Measurements from ENCODE around the gene TWF2.
A peak's percentile ranks its signal among the peaks of the same experiment; 100 is the strongest.

TWF2 gene

DNA sequence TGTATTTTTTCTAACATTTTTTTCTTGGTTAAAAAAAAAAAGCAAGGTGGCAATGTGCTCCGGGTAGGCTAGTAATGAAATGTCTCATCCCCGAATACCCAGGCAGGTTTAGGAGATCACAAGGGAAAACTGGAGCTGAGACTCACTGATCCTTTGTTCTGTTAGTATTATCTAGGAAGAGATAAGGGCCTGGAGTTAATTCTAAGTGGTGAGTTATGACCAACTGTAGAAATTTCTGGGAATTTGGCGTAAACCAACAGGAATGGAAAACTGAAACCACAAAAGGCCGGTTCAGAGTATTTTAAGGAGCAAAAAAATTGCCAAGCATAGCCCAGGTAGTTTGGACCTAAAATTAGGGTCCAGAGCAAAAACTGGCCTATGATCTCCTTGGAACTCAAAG, 19.0 kb upstream of the TWF2 start:
- DNase-seq (ENCODE audit: low spot score) = no peak

DNA sequence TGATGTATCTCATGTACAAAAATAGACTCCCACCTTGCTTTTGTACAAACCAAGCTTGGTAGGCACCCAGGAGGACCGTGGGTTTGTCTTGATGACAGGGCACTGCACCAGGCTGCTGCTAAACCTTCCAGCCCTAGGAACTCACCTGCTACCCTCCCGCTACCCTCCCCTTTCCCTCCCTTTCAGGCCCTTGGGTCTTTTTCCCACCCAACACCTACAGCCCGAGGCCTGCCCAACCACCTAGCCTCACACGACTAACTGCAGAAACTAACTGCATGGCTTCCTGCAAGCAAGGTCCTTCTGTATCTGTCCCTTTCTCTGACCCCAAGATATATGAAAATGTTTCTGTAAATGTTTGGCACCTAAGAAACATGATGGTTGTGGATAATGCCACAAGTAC, 17.7 kb upstream of the TWF2 start:
- DNase-seq (ENCODE audit: low spot score) = no peak

DNA sequence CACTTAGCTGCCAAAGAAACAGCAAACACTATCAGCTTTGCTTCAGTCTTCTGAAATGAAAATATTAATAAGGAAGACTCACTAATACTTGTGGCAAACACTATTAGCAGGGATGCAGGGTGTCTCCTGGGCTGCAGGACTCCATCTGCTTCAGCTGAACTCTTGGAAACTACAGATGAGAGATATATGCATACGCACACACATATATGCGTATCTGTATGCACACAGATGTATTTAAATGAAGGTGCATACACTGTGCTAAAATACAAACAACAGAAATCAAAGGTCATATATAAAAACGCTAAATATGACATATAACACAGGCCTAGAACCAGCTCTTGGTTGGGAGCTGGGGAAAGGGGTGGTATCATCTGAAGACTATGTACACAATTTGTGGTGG, 17.2 kb upstream of the TWF2 start:
- no peak for DNase-seq (ENCODE audit: low spot score)

DNA sequence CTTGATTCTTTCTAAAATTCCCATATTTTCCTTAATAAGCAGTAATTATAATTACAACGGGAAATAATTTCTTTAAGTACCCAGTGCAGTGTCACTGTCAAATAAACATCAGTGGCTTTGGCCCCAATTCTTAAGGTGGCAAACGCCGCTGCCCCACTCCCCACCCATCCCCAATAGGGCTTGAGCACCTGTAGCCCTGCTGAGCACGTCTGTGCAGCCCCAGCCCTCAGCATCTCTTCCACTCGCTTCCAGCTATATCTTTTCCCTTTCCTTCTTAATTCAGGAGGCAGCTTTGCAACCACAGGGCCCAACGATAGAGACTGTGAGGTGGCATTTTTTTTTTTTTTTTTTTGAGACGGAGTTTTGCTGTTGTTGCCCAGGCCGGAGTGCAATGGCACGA, 15.7 kb upstream of the TWF2 start:
- no peak for DNase-seq (ENCODE audit: low spot score)

DNA sequence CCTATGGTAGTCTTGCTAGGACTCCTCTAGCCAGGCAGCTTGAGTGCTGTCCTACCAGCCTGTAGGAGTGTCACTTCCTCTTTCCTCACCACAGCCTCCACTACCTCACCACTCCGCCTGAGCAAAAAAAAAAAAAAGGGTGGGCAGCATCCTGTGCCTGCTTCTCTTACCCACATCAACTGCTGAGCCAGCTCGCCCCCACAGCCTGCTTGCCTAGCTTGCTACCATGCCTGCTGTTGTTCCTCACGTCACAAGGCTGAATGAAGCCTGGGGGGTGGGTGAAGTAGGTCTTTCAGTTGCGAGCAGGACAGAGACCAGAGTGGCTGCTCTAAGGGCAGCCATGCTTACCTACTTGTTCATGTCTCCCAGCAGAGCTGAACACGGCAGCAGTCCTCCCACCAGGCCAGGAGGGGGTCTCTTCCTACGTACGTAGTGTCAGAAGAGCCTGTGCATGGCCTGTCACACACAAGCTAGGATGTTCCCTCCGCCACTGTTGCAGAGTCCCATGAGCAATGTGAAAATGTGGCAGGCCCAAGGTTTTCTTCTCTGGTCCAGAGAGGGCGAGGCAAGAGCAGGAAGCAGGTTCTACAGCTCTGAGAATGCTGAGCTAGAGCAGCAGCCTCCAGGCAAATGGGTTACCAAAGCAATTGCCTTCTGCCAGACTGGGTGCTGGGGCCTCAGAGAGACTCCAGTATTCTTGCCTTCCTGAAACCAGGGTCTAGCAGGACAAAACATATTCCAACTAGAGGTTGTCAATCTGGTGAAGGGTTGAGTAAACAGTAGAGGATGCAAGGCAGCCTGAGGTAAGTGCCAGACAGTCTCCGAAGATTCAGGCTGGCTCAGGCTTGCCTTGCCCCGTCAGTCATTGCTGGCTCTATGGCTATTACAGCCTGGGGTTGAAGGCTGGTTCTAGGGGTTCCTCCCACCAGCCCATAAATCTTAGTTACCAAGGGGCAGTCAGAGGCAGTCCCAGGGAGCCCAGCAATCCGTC, 14.7 kb upstream of the TWF2 start:
- no peak for DNase-seq (ENCODE audit: low spot score)

DNA sequence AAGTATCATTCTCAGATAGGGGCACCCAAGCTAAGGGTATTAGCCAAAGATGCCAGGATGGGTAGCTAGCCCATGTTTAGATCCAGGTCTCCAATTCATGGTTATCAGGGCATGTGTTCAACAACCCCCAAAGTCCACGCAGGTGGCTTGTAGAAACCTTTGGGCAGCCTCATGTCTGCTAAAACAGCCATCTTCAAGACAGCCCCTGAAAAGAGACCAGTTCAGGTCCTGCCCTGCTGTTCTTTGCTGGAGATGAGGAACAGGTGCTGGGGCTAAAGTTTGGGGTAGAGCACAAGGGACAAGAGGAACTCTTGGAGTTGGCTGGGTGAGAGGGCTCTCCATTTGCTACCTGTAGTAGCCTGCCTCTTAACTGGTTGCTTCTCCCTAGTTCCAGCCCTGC, 11.2 kb upstream of the TWF2 start:
- no peak for DNase-seq (ENCODE audit: low spot score)

DNA sequence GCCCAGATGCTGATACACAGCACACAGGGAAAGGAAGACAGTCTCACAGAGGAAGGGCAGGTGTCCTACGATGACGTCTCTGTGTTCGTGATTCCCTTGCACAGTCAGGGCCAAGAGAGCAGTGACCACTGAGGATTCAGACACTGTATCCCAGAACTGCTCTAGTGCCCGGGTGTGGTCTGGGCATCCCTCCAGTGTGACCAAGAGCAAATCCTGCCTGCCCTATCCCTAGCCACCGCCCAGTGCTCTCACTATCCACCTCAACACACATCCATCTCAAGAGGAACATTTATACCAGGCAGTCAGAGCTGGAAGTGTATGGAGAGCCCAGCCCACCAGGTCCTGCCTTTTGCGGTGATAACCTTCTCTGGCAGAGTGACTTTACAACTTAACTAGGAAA, 10.7 kb upstream of the TWF2 start:
- no peak for DNase-seq (ENCODE audit: low spot score)

DNA sequence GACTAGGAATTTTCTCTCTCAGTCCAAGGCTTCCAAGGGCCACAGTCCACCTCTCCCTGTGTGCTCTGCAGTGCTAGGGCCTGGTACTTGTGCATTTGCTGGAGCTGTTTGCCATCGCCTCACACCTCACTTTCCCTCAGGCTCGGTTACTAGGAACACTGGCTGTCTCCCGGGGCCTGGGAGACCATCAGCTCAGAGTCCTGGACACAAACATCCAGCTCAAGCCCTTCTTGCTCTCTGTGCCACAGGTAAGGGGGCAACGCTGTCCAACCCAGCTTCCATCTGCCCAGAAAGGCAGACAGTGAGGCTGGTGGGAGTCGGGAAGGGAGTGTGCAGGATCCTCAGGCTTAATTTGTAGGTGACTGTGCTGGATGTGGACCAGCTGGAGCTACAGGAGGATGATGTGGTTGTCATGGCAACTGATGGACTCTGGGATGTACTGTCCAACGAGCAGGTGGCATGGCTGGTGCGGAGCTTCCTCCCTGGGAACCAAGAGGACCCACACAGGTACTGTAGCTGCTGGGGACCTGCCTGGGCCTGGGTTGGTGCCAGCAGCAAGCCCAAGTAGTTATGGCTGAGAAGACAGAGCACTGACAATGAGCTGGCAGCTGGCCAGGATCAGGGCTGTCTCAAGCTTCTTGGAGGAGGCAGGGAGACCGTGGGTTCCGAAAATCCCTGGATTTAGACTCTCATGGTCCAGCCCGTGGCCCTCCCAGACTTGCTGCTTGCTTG, 10.0 kb upstream of the TWF2 start:
- DNase-seq (ENCODE audit: low spot score) = no peak

DNA sequence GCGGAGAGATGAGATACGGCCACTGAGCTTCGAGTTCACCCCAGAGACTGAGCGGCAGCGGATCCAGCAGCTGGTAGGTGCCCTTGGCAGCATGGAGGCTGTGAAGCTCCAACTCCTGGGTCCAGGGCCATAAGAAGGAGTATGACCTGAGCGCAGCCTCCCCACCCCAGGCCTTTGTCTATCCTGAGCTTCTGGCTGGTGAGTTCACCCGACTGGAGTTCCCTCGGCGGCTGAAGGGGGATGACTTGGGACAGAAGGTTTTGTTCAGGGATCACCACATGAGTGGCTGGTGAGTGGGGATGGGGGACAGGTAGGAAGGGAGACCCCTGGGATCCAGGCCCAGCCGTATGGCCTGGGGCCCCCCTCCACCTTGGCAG, 9.2 kb upstream of the TWF2 start:
- no peak for DNase-seq (ENCODE audit: low spot score)

DNA sequence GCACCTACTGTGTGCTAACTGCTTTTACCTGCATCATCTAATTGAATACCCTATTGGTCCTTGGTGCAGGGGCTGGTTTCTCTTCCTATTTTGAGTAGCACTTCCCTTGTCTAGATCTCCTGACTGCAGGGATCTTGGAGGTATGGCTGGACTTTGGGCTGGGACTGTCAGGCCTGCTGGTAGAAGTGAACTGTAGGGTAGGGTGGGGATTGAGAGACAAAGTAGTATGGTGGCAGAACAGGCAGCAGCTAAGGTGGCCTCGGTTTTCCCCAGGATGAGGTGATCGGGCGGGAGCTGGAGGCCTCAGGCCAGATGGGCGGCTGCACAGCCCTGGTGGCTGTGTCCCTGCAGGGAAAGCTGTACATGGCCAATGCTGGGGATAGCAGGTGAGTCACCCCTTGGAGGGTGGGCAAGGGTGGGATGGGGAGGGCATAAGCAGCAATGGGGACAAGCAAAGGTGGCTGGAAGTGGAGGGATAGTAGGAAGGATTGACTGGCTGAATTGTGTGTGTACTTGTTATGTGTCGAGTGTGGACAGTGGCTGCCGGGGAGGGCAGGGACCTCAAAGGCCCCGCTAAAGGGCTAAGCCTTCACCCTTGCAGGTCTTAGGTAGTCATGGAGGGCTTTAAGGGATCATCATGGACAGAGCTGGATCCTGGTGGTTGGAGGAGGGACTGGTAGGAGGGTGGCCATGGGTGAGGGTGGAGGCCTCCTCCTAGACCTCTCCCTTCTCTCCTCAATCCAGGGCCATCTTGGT, 8.6 kb upstream of the TWF2 start:
- no peak for DNase-seq (ENCODE audit: low spot score)

DNA sequence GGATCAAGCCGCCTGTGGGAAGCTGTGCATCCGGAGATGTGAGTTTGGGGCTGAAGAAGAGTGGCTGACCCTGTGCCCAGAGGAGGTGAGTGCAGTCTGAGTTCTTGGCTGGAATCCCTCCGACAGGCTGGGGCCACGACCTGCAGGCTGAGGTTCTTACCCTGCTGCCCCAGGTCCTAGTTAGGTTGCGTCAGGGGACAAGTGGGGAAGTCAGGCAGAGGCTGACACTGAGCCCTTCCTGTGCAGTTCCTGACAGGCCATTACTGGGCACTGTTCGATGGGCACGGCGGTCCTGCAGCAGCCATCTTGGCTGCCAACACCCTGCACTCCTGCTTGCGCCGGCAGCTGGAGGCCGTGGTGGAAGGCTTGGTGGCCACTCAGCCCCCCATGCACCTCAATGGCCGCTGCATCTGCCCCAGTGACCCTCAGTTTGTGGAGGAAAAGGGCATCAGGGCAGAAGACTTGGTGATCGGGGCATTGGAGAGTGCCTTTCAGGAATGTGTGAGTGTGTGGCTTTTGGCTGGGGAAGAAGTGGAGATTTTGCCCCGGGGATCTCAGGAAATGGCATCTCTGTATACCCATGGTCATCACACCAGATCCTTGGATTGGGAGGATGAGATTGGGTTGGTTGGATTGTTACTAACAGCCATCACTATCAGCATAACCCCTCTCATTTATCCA, 7.9 kb upstream of the TWF2 start:
- DNase-seq (ENCODE audit: low spot score) = no peak

DNA sequence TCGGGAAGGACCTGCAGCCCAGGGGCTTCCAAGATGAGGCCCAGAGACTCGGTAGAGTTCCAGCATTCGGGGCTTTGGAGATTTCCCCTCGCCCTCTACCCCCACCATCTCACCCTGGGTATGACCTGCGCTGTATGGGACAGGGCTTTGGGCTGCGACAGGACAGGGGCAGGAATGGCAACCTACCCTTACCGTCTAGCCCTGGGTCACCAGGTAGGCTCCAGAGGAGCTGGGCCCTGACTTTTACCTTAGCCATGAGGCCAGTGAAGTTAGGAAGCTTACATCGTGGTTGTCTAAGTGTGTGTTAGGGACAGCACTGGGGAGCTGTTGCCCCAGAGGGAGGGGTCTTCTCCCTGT, 7.3 kb upstream of the TWF2 start:
- DNase-seq (ENCODE audit: low spot score) = no peak

DNA sequence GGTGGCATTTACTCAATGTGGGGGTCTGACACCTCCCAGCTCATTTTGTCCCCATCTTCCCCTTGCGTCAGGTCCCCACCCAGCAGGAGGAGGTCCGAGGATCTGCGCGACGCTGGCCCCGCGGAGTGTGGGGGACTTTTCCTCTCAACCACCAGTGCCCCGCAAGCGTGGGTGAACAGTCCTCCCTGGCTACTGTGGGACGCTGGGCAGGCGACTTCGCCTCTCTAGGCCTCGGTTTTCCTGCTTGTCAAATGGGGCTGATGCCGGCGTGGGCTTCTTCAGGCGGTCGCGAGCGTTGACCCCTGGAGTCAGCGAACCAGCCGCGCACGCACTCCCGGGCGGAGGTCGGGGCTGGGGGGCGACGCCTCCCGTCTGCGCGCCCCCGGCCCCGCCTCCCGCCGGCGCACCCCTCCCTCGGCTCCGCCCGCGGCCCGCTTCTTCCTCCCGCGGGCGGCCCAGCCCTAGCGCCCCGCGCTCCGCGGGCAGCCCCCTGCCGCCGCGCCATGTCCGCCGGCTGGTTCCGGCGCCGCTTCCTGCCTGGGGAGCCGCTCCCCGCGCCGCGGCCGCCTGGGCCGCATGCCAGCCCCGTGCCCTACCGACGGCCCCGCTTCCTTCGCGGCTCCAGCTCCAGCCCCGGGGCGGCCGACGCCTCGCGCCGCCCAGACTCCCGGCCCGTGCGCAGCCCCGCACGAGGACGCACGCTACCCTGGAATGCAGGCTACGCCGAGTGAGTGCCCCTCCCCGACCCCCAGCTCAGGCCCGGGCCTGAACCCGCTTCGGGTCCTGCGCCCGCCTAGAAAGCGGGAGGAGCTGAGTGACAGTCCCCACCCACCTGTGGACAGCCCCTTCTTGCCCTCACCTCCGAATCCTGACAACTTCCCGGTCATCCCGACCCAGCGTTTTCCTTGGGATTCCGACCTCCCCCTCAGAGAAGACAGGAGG, 6.6 kb upstream of the TWF2 start, which contains the start of gene PPM1M:
Gene PPM1M (plus strand): TSS at position 438 of the 942 bp plus-strand sequence. CDS start 66 bp downstream, at position 504.
- peak; percentile 65 for DNase-seq (ENCODE audit: low spot score)

DNA sequence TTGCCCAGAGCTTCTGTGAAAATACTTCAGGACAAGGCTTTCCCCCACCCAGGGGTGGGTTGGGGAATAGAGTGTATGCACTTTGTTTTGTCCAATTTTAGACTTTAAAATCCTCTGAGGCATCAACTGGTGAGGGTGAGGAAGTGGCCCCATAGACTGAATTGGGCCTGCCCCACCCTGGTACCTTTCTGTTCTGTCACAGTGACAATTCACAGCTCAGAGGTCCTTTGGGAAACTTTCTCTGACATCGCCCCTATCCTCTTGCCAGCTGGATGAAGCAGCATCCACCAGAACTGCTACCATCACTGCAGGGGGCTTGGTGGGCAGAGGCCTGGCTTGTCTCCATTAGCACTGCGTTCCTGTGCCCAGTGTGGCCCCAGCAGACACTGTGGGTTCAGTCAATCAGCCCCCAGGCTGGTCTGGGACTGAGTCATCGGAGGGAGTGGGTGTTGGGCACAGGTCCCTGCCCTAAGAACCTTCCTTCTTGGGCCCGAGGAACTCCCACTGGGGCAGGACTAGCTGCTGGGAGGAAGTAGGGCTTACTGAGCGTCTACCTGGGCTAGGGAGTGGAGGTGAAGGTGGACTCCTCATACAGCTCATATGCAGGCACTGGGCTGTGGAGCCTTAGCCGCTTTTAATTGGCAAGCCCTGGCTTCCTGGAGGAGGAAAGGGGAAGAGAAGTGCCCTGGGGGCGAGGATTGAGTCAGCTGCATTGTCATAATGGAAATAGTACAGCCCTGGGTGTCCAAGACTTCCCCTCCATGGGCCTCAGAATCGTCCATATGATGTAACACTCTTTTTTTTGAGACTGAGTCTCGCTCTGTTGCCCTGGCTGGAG, 5.1 kb upstream of the TWF2 start:
- peak; percentile 31 for DNase-seq (ENCODE audit: low spot score)

DNA sequence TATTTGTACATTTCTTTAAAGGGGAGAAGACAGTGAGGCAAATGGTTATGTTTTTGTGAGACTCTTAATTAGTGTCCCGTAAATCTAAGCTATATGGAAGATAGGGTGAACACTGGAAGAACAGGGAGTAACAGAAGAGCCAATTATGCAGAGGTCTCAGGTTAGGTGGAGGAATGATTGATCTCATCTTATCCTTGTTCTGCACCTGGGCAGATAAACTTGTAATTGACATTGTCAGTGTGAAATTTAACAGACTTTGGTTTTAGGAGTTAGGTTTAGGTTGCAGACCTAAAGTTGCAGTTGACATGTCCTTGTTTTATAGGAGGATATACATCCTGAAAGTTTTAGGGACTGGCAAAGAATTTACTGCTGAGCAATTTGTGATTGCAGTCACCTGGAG, 3.1 kb upstream of the TWF2 start:
- DNase-seq (ENCODE audit: low spot score) = no peak

DNA sequence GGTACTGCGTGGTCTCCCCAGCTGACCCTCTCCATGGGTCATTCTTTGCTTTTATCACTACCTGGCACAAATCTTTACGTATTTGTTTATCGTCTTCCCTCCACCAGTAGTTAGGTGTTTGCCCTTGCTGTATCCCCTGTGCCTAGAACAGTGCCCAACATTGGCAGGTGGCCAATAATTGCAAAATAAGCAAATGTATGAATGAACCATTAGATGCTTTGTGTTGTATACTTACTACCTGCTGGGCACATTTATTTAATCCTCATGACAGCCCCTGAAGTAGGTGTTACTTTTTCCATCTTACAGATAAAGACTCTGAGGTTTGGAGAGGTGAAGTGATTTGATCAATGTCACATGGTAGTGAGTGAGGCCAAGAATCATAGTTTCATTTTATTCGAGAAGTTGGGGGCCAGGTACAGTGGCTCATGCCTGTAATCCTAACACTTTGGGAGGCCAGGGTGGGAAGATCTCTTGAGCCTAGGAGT, 2.0 kb upstream of the TWF2 start:
- no peak for DNase-seq (ENCODE audit: low spot score)

DNA sequence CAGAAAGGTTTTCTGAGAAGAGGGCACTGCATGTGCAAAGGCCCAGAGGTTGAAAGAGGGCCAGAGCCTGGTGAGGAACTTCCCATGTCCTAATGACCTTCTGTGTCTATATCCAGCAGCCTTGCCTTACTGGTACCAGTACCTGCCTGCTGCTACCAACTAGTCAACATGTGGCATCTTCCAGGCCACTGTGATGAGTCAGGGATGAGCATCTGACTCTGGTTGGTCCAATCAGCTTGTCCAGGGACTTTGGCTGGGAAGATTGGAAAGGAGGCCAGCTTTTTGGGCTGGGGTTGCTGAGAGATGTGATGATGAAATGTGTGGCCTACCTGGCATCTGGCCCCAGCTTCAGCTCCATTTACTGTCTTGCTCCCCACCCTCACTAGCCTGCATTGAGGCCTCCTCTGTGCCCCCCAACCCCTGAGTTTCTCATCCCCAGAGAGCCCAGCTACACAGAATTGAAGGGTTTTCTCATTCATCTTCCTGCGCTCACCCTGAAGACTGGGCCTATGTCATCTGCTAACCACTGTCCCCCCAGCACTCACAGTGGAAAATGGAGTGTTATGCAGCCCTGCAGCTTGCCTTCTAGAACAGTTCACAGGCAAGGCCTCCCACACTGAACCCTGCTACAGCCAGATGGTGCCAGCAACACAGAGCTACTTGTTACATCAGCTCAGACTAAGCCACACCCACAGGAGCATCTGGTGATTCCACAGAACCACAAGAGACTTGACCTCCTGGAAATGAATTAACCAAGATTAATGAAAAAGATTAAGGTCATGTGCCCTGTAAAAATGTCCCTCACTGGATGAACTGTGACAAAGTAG, 1.3 kb upstream of the TWF2 start:
- peak; percentile 95 for DNase-seq (ENCODE audit: low spot score)

DNA sequence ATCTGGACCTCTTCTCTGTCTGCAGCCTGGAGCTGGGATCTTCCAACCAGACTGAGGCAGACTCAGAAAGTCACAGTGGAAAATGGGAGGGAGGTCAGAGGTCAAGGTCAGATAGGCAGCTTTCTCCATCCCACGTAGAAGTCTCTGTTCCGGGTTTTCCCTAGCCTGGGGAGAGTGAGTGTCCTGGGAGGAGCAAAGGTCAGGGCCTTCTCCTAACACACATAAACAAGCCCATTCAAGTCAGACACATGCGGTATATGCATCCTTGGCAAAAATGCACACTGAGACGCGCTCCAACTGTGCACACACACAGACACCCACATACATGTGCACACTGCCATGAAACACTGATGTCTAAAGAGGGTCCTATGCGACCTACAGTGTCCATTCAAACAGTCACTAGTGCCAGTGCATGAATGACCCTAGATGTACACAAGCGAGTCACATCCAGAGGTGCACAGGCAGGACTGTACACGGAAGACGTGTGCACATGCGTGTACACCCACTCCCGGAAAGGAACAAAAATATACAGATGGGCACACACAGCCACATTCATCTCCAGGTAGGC, 681 bp downstream of the TWF2 start:
- no peak for DNase-seq (ENCODE audit: low spot score)

Data from AG08395 (cell line).